Endothelial cell of umbilical vein (primary cell): ENCODE measurements around the gene MARVELD1. TPM values are rescaled to one million over a fixed set of nuclear protein-coding genes. Genes with fewer than 3 reads are reported as not detected.

Source experiments
- BruUV-seq: library from RNA; stranded (reverse); fragments of 400-500 nt; replicated peaks from 2 replicates; lab custom pipeline; 2021; lab: Mats Ljungman, UMichigan
- CTCF ChIA-PET: fragments of 300-600, 350-600 bp; sonication (Branson Sonifier 250); formaldehyde crosslinking; loops from one replicate; lab custom pipeline; 2021; ENCODE audit warnings: antibody characterized with exemption, inconsistent platforms; lab: Charles Lee
- POLR2A ChIA-PET: fragments of 300-600, 350-600 bp; sonication (Branson Sonifier 250); formaldehyde crosslinking; loops from one replicate; lab custom pipeline; 2021; ENCODE audit warnings: antibody characterized with exemption, inconsistent platforms; lab: Charles Lee
- DNase-seq: peaks from one replicate; pipeline ENCODE4 v3.0.0-alpha.2; 2011; ENCODE audit warnings: low read depth, low spot score
- FAIRE-seq: peaks from 2 replicates; lab custom pipeline; 2011; peaks lifted over from hg19 to GRCh38; lab: Jason Lieb, UNC
- H2AFZ ChIP-seq: 2 replicates; pipeline ENCODE4 v1.6.0; 2012; ENCODE audit warnings: low read depth, low read length, control low read depth, inconsistent platforms
- H3K27ac ChIP-seq: 2 replicates; pipeline ENCODE4 v1.5.1; 2011; ENCODE audit warnings: low read depth, mild to moderate bottlenecking, control low read depth, low read length, moderate library complexity; ENCODE audit not compliant: insufficient read depth
- H3K27me3 ChIP-seq, 2 experiments: 2 replicates each; pipeline versions ENCODE4 v1.6.0 to v1.6.1; 2011; ENCODE audit warnings: low read length in 2 of 2, mixed read lengths in 1 of 2; ENCODE audit not compliant: control insufficient read depth in 2 of 2, insufficient read depth in 2 of 2
- H3K36me3 ChIP-seq, 2 experiments: 2 replicates in 1 of 2; 3 replicates in 1 of 2; pipeline ENCODE4 v1.5.1; 2011; ENCODE audit warnings: low read length in 2 of 2, mild to moderate bottlenecking in 1 of 2, moderate library complexity in 1 of 2; ENCODE audit not compliant: control insufficient read depth in 2 of 2, insufficient read depth in 2 of 2; ENCODE audit errors: extremely low read depth in 1 of 2
- H3K4me1 ChIP-seq: 3 replicates; pipeline ENCODE4 v1.5.1; 2011; ENCODE audit warnings: mild to moderate bottlenecking, low read length; ENCODE audit not compliant: control insufficient read depth, insufficient read depth; ENCODE audit errors: extremely low read depth
- H3K4me2 ChIP-seq: 2 replicates; pipeline ENCODE4 v1.6.1; 2011; ENCODE audit warnings: low read length, control low read depth, mixed read lengths; ENCODE audit not compliant: insufficient read depth
- H3K4me3 ChIP-seq, 3 experiments: fragments of 200-600 bp in 1 of 3; sonication (generic), shearing (Covaris generic) in 1 of 3; replicated peaks in 1 of 3; 2 replicates each; pipeline ENCODE4 v1.5.1; 2011 to 2016; ENCODE audit warnings: control low read depth in 3 of 3, low read length in 3 of 3, mild to moderate bottlenecking in 2 of 3, inconsistent platforms in 1 of 3, low read depth in 1 of 3, moderate library complexity in 1 of 3; ENCODE audit not compliant: insufficient read depth in 1 of 3
- H3K79me2 ChIP-seq: 2 replicates; pipeline ENCODE4 v1.6.0; 2012; ENCODE audit warnings: low read length, inconsistent platforms; ENCODE audit not compliant: control insufficient read depth, insufficient read depth
- H3K9ac ChIP-seq: replicated peaks from 2 replicates; pipeline ENCODE3; 2011; ENCODE audit warnings: low read length, control low read depth; ENCODE audit not compliant: insufficient read depth; ENCODE audit errors: extremely low read depth
- H3K9me1 ChIP-seq: replicated peaks from 3 replicates; pipeline ENCODE4 v1.6.0; 2011; ENCODE audit warnings: mild to moderate bottlenecking, low read length; ENCODE audit not compliant: control insufficient read depth, insufficient read depth; ENCODE audit errors: extremely low read depth
- H3K9me3 ChIP-seq: replicated peaks from 2 replicates; pipeline ENCODE4 v1.5.1; 2012; ENCODE audit warnings: low read length, inconsistent platforms; ENCODE audit not compliant: control insufficient read depth, insufficient read depth
- H4K20me1 ChIP-seq: replicated peaks from 2 replicates; pipeline ENCODE3; 2011; ENCODE audit warnings: mild to moderate bottlenecking, low read length; ENCODE audit not compliant: control insufficient read depth, insufficient read depth; ENCODE audit errors: extremely low read depth
- GATA2 ChIP-seq: IDR thresholded peaks from 2 replicates; pipeline ENCODE4 v1.7.0; 2011; ENCODE audit warnings: low read depth, mild to moderate bottlenecking, moderate library complexity, mixed read lengths, low read length; ENCODE audit not compliant: insufficient read length, insufficient read depth
- JUN ChIP-seq: IDR thresholded peaks from 2 replicates; pipeline ENCODE4 v1.6.1; 2011; ENCODE audit warnings: borderline replicate concordance, low read depth; ENCODE audit not compliant: insufficient read length, insufficient read depth
- MYC ChIP-seq: IDR thresholded peaks from one replicate; pipeline ENCODE4 v1.6.1; 2011; ENCODE audit warnings: mild to moderate bottlenecking, low read depth, low read length
- dilution Hi-C: fragments of 300-500 bp; cut with MboI; formaldehyde crosslinking; loops from one replicate; pipeline ENCODE4 v1.15.0; 2019; ENCODE audit warnings: low sequenced_read_pairs; ENCODE audit not compliant: extremely low pct_ligation_motif_present
- intact Hi-C: fragments of 100-400 bp; cut with micrococcal nuclease; formaldehyde crosslinking; loops from one replicate; pipeline ENCODE4 v1.10.0; 2022
- polyA plus RNA-seq, 4 experiments: library from polyadenylated mRNA; depleted of rRNA in 3 of 4; stranded (reverse) in 3 of 4; unstranded in 1 of 4; fragments of >200 nt; gene quantifications; 2 replicates each; pipeline versions ENCODE4 v1.2.1 to v1.2.3, GENCODE V29; 2011 to 2012; ENCODE audit warnings: missing spikeins in 1 of 4
- total RNA-seq: library from RNA; stranded (reverse); gene quantifications from 2 replicates; pipeline ENCODE4 v1.2.3, GENCODE V29; 2021
- TF ChIP-seq, protein P1 (sequence below): IDR thresholded peaks from 2 replicates; pipeline ENCODE4 v1.6.1; 2011; ENCODE audit not compliant: insufficient read depth, insufficient read length
- TF ChIP-seq, protein P2 (sequence below), 2 donors: IDR thresholded peaks; 1 replicate in 1 of 2; 2 replicates in 1 of 2; pipeline ENCODE4 v1.5.1; 2011; ENCODE audit warnings: low read length in 2 of 2, mild to moderate bottlenecking in 2 of 2, moderate library complexity in 2 of 2, control low read depth in 1 of 2, inconsistent platforms in 1 of 2, low read depth in 1 of 2; ENCODE audit not compliant: insufficient read depth in 1 of 2; ENCODE audit errors: extremely low read depth in 1 of 2

Gene MARVELD1
- total and polyA plus RNA-seq, 2 donors (not counting 3 experiments of a cell fraction or from before 2014, with no cell fraction given): 67.3 to 78.3 TPM

DNA sequence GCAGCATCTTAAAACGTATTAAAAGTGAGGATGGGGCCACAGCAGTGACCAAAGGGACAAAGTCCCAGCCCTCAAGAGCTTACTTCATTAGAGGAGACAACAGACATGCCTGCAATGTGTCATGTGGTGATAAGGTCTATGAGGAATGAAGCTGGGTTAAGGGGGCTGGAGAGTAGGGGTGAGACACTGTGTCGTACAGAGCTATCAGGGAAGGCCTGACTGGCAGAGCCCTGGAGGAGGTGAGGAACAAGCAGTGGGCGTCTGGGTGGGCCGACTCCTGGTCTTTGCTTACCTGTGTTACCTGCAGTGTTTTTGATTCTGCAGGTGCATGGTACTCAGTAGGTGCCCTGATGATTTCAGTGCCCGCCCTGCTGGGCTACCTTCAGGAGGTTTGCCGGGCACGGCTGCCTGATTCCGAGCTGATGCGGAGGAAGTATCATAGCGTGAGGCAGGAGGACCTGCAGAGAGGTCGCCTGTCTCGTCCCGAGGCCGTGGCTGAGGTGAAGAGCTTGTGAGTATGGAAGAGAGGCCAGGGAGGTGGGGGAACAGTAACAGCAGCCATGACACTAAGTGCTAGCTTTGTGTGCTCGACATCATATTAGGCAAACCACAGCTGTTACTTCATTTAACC, 31.0 kb downstream of the MARVELD1 start:
- DNase-seq (no peak), FAIRE-seq (no peak)
- no peak overlapping the region for H3K4me2 ChIP-seq
- H3K9ac ChIP-seq: no peak overlapping the region
- dilution Hi-C loops: no loop called here
- H3K9me1 ChIP-seq: no peaks in the 10 kb centered on the region
- no peaks in the 10 kb centered on the region for H3K27me3 ChIP-seq
- no peak overlapping the region for H3K27ac ChIP-seq
- ChIA-PET CTCF (interaction anchor here (0.8 to 3.6 kb wide), 3 partner anchors 35 to 297 kb away, joined by 3 to 12 read pairs (median 4); no protein-coding TSS in a partner anchor), POLR2A (no interaction called here)
- H4K20me1 ChIP-seq: no peaks in the 10 kb centered on the region
- H3K36me3 ChIP-seq: peaks cover 8 to 24% of the 10 kb centered on the region in 2 experiments
- H2AFZ ChIP-seq: no peak overlapping the region
- H3K79me2 ChIP-seq: peaks cover 10% of the 10 kb centered on the region
- no TSS peak for BruUV-seq
- no peak for TF ChIP-seq MYC
- TF ChIP-seq, protein P1, sequence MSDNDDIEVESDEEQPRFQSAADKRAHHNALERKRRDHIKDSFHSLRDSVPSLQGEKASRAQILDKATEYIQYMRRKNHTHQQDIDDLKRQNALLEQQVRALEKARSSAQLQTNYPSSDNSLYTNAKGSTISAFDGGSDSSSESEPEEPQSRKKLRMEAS: no peak
- TF ChIP-seq, protein P2, sequence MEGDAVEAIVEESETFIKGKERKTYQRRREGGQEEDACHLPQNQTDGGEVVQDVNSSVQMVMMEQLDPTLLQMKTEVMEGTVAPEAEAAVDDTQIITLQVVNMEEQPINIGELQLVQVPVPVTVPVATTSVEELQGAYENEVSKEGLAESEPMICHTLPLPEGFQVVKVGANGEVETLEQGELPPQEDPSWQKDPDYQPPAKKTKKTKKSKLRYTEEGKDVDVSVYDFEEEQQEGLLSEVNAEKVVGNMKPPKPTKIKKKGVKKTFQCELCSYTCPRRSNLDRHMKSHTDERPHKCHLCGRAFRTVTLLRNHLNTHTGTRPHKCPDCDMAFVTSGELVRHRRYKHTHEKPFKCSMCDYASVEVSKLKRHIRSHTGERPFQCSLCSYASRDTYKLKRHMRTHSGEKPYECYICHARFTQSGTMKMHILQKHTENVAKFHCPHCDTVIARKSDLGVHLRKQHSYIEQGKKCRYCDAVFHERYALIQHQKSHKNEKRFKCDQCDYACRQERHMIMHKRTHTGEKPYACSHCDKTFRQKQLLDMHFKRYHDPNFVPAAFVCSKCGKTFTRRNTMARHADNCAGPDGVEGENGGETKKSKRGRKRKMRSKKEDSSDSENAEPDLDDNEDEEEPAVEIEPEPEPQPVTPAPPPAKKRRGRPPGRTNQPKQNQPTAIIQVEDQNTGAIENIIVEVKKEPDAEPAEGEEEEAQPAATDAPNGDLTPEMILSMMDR (IDR thresholded peaks at IDR 0.05; ENCODE audit: extremely low read depth in 1 of 2, insufficient read depth in 1 of 2, low read depth in 1 of 2, low read length in 2 of 2): no peak
- TF ChIP-seq JUN: no peak
- TF ChIP-seq GATA2: no peak
- intact Hi-C loops: no loop called here
- H3K9me3 ChIP-seq: no peaks in the 10 kb centered on the region
- no peak overlapping the region for H3K4me3 ChIP-seq
- no peaks in the 10 kb centered on the region for H3K4me1 ChIP-seq
